ENCODE data around the gene KIF22. TPM values are rescaled to one million over a fixed set of nuclear protein-coding genes. Genes with fewer than 3 reads are reported as not detected.
A peak's percentile ranks its signal among the peaks of the same experiment; 100 is the strongest.
"Not testable (repeated sequence)": the region's sequence is repeated elsewhere in the genome, so short reads cannot be mapped to it uniquely, and the experiment has no call there.

Gene KIF22
- total RNA-seq, 2 donors from 2014 or later, result 94.7 to 130 TPM

DNA sequence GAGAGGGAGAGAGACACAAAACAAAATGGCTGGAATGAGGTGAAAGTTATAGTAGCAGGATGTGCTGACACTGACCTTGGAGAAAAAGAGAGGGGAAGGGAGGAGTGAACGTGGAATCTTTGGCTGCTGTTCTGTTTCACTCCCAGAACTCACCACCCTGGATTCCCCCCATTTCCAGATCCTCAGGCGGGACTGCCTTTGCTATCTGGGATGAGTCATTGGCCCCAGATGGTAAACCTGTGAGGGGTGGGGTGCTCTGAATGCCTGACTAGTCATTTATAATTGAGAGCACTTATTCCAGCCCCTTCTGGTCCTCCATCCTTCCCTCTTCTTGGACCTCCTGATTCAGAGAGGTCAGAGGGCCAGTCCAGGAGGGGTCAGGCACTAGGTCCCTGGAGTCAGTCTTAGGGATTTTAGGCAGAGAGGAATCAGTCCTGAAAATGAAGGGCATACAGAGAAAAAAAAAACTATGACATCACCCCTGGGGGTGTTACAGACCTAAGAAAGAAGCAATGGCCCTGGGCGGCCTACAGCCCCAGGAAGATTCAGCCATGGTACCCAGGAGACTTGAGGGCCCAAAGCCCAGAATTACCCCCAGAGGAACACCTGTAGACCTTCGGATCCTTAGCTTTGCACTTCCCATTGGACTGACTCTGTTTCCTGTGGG lies 14.7 kb upstream of the KIF22 start:
- Mint-ChIP-seq H3K27ac (no peak overlapping the region), H3K36me3 (ENCODE audit: low read depth) (no peaks in the 10 kb centered on the region), H3K4me3 (no peak overlapping the region), H3K27me3 (ENCODE audit: insufficient read depth) (peaks cover 30% of the 10 kb centered on the region), H3K4me1 (no peaks in the 10 kb centered on the region), H3K9me3 (no peaks in the 10 kb centered on the region)
- 74 to 100% methylated on average over 1 to 4 of the region's 4 CpGs for WGBS, 2 experiments (ENCODE audit: insufficient coverage in 1 of 2, insufficient read length in 1 of 2)
- H3K9me3 ChIP-seq (ENCODE audit: control insufficient read depth, low read length), result no peaks in the 10 kb centered on the region
- no peak overlapping the region for H3K9ac ChIP-seq (ENCODE audit: extremely low read depth, low read length, poor library complexity, severe bottlenecking)
- H3K4me1 ChIP-seq (ENCODE audit: control insufficient read depth, insufficient read depth, low read length), result no peaks in the 10 kb centered on the region
- H3K27ac ChIP-seq (ENCODE audit: low read depth, low read length), result no peak overlapping the region
- TF ChIP-seq, protein P1, sequence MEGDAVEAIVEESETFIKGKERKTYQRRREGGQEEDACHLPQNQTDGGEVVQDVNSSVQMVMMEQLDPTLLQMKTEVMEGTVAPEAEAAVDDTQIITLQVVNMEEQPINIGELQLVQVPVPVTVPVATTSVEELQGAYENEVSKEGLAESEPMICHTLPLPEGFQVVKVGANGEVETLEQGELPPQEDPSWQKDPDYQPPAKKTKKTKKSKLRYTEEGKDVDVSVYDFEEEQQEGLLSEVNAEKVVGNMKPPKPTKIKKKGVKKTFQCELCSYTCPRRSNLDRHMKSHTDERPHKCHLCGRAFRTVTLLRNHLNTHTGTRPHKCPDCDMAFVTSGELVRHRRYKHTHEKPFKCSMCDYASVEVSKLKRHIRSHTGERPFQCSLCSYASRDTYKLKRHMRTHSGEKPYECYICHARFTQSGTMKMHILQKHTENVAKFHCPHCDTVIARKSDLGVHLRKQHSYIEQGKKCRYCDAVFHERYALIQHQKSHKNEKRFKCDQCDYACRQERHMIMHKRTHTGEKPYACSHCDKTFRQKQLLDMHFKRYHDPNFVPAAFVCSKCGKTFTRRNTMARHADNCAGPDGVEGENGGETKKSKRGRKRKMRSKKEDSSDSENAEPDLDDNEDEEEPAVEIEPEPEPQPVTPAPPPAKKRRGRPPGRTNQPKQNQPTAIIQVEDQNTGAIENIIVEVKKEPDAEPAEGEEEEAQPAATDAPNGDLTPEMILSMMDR (conservative IDR thresholded peaks at IDR 0.05), result no peak
- no peak overlapping the region for H3K4me3 ChIP-seq (ENCODE audit: low read length)
- no peaks in the 10 kb centered on the region for H3K36me3 ChIP-seq (ENCODE audit: control insufficient read depth, insufficient read depth, low read length)
- H3K27me3 ChIP-seq (ENCODE audit: control insufficient read depth, insufficient read depth, low read length, poor library complexity, severe bottlenecking), result no peaks in the 10 kb centered on the region
- no peak for DNase-seq

DNA sequence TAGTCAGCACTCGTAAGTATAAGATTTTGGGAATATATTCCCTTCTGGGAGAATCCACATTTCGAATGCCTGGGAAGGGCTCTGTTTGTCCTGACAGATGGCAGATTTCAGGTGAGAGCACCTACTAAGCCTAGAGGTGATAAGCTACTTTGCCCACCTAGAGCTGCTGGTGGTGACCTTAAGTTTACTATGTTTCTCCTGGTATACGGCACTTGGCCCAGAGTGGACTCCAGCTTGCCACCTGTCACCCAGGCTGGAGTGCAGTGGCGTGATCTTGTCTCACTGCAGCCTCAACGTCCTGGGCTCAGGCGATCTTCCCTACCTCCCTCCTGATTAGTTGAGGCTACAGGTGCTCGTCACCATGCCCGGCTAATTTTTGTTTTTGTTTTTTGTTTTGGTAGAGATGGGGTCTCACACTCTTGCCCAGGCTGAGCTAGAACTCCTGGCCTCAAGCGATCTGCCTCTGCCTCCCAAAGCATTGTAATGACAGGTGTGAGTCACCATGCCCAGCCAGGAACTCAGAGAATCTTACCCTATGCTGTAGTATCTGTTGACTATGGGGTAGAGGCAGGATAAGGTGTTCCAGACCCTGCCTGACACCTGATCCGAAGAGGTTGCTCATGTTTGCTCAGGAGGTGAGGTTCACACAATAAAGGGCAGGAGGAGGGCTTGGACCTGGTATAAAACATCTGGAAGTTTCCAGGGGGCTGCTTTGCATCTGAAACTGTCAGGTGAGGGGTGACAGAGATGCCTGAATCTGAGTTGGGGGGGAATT lies 12.8 kb upstream of the KIF22 start, which contains the start of gene ZG16:
Gene ZG16 (plus strand): TSS at position 681 of the 775 bp plus-strand sequence. CDS start 1,011 bp downstream, outside the sequence.
- H3K27me3 Mint-ChIP-seq (ENCODE audit: insufficient read depth), result peaks cover 39% of the 10 kb centered on the region
- 73 to 99% methylated on average over 7 to 10 of the region's 10 CpGs for WGBS, 2 experiments (ENCODE audit: insufficient coverage in 1 of 2, insufficient read length in 1 of 2)
- Histone ChIP-seq H3K27ac (ENCODE audit: low read depth, low read length) (no peak within 1 kb of the TSS), H3K9me3 (ENCODE audit: control insufficient read depth, low read length) (no peaks in the 10 kb centered on the region), H3K9ac (ENCODE audit: extremely low read depth, low read length, poor library complexity, severe bottlenecking) (no peak within 1 kb of the TSS), H3K36me3 (ENCODE audit: control insufficient read depth, insufficient read depth, low read length) (no peaks in the 10 kb centered on the region), H3K27me3 (ENCODE audit: control insufficient read depth, insufficient read depth, low read length, poor library complexity, severe bottlenecking) (no peaks in the 10 kb centered on the region), H3K4me3 (ENCODE audit: low read length) (no peak within 1 kb of the TSS), H3K4me1 (ENCODE audit: control insufficient read depth, insufficient read depth, low read length) (no peaks in the 10 kb centered on the region)
- no peak within 1 kb of the TSS for H3K27ac Mint-ChIP-seq
- no peak within 1 kb of the TSS for H3K4me3 Mint-ChIP-seq
- no peaks in the 10 kb centered on the region for H3K9me3 Mint-ChIP-seq
- TF ChIP-seq, protein P1 (conservative IDR thresholded peaks at IDR 0.05), result no peak
- H3K4me1 Mint-ChIP-seq, result no peaks in the 10 kb centered on the region
- H3K36me3 Mint-ChIP-seq (ENCODE audit: low read depth), result no peaks in the 10 kb centered on the region
- DNase-seq, result no peak

DNA sequence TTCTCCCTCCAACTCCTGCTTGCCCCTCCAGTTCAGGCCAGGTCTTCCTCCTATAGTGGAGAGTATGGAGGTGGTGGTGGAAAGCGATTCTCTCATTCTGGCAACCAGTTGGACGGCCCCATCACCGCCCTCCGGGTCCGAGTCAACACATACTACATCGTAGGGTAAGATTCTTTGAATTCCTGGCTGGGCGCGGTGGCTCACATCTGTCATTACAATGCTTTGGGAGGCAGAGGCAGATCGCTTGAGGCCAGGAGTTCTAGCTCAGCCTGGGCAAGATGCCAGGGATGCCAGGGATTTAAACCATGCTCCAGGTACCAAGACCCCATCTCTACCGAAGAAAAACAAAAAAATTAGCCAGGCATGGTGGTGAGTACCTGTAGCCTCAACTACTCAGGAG lies 11.1 kb upstream of the KIF22 start:
- Histone ChIP-seq H3K36me3 (ENCODE audit: control insufficient read depth, insufficient read depth, low read length) (no peaks in the 10 kb centered on the region), H3K27me3 (ENCODE audit: control insufficient read depth, insufficient read depth, low read length, poor library complexity, severe bottlenecking) (no peaks in the 10 kb centered on the region), H3K9ac (ENCODE audit: extremely low read depth, low read length, poor library complexity, severe bottlenecking) (no peak overlapping the region), H3K9me3 (ENCODE audit: control insufficient read depth, low read length) (no peaks in the 10 kb centered on the region), H3K4me1 (ENCODE audit: control insufficient read depth, insufficient read depth, low read length) (no peaks in the 10 kb centered on the region), H3K4me3 (ENCODE audit: low read length) (no peak overlapping the region), H3K27ac (ENCODE audit: low read depth, low read length) (no peak overlapping the region)
- Mint-ChIP-seq H3K36me3 (ENCODE audit: low read depth) (no peaks in the 10 kb centered on the region), H3K4me3 (no peak overlapping the region), H3K27ac (no peak overlapping the region), H3K4me1 (no peaks in the 10 kb centered on the region), H3K9me3 (no peaks in the 10 kb centered on the region), H3K27me3 (ENCODE audit: insufficient read depth) (peaks cover 47% of the 10 kb centered on the region)
- WGBS, 2 experiments (ENCODE audit: insufficient coverage in 1 of 2, insufficient read length in 1 of 2), result 69 to 78% methylated on average over 5 to 10 of the region's 10 CpGs
- DNase-seq, result peak; percentile 65
- TF ChIP-seq, protein P1 (conservative IDR thresholded peaks at IDR 0.05), result no peak

DNA sequence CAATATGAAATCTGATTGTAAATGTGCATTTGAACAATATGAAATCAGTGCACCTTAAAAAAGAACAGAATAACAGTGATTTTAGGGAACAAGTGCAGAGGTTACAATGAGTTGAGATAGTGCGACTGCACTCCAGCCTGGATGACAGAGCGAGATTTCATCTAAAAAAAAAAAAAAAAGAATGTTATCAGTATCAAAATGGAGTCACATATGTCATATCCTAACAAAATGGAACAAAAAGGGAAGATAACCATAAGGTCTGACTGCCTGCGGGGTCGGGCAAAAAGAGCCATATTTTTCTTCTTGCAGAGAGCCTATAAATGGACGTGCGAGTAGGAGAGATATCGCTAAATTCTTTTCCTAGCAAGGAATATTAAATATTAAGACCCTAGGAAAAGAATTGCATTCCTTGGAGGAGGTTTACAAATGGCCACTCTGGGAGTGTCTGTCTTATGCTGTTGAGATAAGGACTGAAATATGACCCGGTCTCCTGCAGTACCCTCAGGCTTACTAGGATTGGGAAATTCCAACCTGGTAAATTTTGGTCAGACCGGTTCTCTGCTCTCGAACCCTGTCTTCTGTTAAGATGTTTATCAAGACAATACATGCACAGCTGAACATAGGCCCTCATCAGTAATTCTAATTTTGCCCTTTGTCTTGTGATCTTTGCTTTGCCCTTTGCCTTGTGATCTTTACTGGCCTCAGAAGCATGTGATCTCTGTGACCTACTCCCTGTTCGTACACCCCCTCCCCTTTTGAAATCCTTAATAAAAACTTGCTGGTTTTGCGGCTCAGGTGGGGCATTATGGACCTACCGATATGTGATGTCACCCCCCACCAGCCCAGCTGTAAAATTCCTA lies 7.2 kb upstream of the KIF22 start:
- not testable (repeated sequence) for H3K36me3 ChIP-seq (ENCODE audit: control insufficient read depth, insufficient read depth, low read length); DNase-seq; H3K4me1 ChIP-seq (ENCODE audit: control insufficient read depth, insufficient read depth, low read length); H3K27ac Mint-ChIP-seq; H3K27me3 ChIP-seq (ENCODE audit: control insufficient read depth, insufficient read depth, low read length, poor library complexity, severe bottlenecking); H3K4me3 ChIP-seq (ENCODE audit: low read length); H3K27ac ChIP-seq (ENCODE audit: low read depth, low read length); H3K4me3 Mint-ChIP-seq; H3K36me3 Mint-ChIP-seq (ENCODE audit: low read depth); H3K9me3 ChIP-seq (ENCODE audit: control insufficient read depth, low read length); H3K9ac ChIP-seq (ENCODE audit: extremely low read depth, low read length, poor library complexity, severe bottlenecking); H3K4me1 Mint-ChIP-seq; H3K9me3 Mint-ChIP-seq
- peaks cover 55% of the 10 kb centered on the region for H3K27me3 Mint-ChIP-seq (ENCODE audit: insufficient read depth)
- WGBS, 2 experiments (ENCODE audit: insufficient coverage in 1 of 2, insufficient read length in 1 of 2), result 79 to 90% methylated on average over 7 to 13 of the region's 13 CpGs
